Islet of Langerhans (tissue), 1 donor: ENCODE results near the gene JARID2.
"Not testable (repeated sequence)": the region's sequence is repeated elsewhere in the genome, so short reads cannot be mapped to it uniquely, and the experiment has no call there.

ENCODE experiments used
- FAIRE-seq: peaks from one replicate; lab custom pipeline; 2011; peaks lifted over from hg19 to GRCh38; lab: Jason Lieb, UNC

The JARID2 gene

DNA sequence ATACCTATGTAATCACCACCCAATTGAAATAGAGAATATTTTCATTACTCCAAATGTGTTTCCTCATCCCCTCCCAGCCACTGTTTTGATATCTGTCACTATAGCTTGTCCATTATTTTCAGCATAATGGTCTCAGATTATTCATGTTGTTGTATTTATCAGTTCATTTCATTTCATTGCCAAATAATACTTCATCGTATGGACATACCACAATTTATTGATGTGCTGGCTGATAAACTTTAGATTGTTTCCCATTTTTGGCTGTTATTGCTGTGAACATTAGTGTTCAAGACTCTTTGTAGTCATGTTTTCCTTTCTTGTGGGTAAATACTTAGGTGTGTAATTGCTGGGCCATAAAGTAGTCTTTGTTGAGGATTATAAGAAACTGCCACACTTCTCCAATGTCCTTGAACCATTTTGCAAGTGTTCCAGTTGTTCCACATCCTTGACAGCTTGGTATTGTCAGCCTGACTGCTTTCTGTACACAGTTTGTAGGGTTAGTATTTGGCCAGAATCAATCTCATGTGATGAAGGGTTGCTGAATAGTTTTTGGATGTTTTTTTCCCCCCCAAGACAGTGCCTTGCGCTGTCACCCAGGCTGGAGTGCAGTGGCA, 44.3 kb downstream of the JARID2 start:
- FAIRE-seq = no peak

GRCh38 chr6:15290962-15291704, 45.3 kb downstream of the JARID2 start:
- FAIRE-seq = no peak

GRCh38 chr6:15292721-15293302, 46.9 kb downstream of the JARID2 start:
- no peak for FAIRE-seq

GRCh38 chr6:15293674-15294073, 47.8 kb downstream of the JARID2 start:
- no peak for FAIRE-seq

DNA sequence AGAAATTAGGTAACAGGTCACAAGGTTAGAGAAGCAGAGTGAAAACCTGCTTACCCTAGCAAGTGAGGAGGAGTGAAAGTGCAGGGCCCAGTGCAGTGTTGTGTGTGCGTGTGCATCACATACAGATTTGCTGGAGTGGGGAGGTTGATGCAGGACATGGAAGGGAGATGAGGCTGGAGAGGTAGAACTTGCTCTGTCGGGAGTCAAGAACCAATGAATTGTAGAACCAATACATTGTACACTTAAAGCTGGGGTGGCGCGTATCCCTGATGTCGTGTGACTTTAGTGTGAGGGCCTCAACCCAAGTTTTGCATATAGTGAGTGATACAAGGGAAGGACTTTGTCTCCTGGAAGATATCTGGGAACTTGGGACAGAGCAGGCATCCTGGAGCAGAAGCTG, 48.6 kb downstream of the JARID2 start:
- FAIRE-seq = no peak

- no peak for FAIRE-seq
These were observed 50.4 kb downstream of the JARID2 start for GRCh38 chr6:15296249-15296648.

GRCh38 chr6:15296735-15297134, 50.9 kb downstream of the JARID2 start:
- FAIRE-seq = no peak

DNA sequence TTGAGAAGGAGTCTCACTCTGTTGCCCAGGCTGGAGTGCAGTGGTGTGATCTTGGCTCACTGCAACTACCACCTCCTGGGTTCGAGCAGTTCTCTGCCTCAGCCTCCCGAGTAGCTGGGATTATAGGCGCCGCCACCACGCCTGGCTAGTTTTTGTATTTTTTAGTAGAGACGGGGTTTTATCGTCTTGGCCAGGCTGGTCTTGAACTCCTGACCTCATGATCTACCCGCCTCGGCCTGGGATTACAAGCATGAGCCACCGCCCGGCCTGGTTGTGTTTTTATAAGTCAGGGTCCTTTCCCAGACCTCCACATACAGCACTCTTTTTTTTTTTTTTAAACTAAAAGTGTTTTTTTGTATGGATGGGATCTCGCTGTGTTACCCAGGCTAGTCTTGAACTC, 51.3 kb downstream of the JARID2 start:
- FAIRE-seq = not testable (repeated sequence)

DNA sequence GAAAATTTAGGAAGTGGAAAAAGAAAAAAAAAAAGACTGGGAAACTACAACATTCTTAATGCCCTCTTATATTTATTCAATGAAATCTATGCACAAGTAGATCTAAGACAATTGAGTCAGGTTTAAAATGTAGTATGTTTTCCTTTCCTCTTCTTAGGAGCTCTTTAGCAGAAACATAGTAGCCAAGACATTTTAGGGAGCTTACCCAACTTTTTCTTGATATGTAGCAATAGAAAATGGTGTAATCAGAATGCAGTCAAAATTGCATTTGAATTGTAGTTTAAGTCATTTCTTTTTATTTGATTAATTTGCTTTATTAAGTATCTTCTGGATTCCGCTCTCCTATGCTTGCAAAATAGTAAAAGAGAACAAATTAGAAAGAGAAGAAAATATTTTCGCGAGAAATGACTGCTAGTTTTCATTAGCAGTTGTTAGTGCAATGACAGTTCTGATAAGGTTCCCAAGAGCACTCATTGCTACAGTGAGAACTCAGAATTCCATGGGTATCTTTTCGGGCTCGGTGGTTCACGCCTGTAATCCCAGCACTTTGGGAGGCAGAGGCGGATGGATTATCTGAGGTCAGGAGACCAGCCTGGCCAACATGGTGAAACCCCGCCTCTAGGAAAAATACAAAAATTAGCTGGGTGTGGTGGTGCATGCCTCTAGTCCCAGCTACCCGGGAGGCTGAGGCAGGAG, 52.2 kb downstream of the JARID2 start:
- FAIRE-seq = no peak

- FAIRE-seq = no peak
These were observed 53.7 kb downstream of the JARID2 start for GRCh38 chr6:15299430-15300131.

DNA sequence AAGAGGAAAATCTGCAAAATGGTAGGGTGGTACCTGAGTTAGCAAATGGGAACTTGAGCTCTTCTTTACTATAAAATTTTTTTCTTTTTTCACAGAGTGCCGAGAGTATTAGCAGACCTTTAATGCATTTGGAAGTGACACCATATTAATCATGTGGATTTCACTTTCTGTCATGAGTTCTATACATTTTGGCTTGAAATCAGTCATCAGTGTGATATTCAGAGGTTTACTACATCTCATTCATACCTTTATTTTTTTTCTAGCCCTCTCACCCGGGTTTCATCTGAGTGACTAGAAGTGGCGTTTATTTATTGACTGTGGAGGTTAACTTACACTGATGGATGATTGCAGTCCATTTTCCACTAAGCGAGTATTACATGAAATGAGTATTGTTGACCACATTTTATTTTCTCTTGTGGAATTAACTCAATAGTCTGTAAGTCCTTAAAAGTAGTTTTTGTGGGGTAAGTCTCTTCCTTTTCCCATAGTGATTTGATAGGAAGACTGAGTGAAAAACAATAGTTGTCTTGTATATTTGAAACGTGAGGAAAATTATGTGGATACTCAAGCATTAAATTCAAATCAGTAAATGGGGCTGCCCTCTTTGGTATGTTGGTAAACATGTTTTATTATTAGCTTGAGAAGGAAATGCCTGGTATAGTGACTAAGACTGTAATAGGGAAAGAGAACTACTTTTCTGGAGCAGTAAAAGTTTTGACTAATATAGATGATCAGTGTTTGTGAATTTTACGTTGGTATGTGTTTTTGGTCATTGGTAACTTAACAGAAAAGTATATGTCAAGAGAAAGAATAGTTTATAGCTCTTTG, 55.5 kb downstream of the JARID2 start:
- no peak for FAIRE-seq

GRCh38 chr6:15303162-15303919, 57.5 kb downstream of the JARID2 start:
- FAIRE-seq = no peak

GRCh38 chr6:15303920-15304291, 58.0 kb downstream of the JARID2 start:
- no peak for FAIRE-seq

DNA sequence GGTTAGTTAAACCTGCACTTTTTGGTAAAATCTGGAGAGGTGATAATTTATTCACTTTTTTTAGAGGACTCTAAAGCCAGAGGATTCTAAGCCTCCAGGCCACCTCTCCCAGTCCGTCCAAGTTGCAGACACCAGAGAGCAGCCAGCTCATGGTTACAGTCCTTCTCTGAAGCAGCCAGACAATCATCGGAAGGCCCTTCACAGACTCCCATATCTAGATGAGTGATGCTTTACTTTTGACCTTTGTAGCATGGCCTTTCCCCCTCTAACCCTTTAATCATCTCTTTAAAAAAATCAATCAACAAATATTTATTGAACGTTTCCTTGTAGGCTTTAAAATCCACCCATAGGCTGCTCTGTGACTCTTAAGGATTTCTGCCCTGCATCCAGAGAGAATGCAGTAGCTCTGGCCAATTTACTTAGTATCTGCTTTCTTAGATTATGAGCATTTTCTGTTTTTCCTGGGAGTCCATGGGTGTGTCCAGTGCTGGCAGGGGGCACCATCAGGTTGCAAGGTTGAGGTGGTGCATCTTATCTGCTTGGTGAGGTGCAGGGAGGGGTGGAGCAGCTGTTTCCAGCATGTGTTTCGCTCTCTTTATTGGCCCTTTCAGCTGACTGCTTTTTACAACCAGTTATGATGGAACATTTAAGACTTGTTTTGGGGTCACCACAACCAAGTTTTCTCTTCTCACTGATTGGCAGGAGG, 58.6 kb downstream of the JARID2 start:
- no peak for FAIRE-seq

DNA sequence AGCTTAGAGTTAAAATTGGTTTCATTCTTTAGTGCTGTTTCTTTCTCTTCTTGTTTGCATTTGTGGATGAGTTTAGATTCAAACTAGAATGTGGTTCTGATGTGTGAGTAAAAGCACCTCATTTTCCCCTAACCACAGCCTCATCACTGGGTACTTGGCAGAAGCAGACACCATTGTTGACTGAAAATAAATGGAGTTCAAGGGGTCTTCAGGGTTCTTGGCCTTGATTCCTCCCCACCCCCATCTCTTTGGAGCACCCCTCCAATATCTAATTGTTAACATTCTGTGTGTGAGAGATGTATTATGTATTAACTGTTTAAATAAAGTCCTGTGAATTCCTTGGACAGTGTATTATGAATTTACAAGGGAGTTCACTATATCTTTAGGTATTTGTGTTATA, 59.6 kb downstream of the JARID2 start:
- FAIRE-seq = no peak

DNA sequence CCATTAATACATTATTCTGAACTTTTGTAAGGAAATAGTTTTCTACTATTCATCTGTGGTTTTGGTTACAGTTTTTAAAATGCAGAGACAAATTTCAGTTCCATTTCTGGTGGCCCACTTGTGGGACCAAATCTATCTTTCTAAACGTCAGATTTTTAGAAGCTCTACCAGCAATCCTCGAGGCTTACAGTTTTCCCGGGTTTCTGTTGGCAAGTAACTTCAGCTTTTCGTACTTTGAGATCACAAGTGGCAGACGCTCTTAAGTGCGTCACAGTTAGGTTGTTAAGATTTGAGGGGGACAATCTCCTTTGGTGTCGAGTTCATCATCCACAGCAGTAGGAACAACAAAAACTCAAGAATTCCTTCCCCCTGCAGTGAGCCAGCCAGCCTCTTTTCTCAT, 60.0 kb downstream of the JARID2 start:
- FAIRE-seq = no peak

DNA sequence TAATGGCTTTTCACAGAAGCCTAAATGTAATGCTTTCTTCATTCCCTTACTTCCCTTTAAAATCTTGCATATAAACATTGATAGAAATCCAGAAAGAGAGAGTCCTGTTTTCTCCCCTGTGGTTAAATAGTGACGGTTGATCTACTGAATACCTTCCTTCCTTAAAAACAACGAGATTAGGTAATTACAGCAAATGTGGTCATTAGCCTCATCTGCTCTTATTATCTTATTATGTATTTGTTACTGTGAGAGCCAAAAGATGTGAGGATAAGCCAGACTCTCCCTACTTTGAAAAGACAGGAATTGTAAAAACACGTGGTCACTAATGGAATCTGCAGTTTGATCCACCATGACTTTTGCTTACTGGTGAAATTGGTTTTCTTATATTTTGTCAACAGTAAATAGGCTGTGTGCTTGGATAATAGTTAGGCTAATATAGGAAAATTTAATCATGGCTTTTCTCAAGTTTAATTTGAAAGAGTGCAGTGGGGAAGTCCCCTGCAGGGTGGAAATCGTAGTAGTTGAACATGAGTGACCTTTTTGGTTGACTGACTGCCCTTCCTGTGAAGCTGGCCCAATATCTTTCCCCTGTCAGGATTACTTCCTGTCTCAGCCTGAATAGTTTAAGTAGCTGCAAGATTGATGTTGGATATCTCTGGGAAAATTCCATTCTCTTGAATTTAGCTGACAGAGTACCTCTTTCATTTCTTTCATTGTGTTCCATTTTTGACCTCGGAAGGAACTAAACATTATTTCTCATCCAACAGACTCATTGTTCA, 62.8 kb downstream of the JARID2 start:
- FAIRE-seq = no peak

GRCh38 chr6:15309611-15310283, 63.9 kb downstream of the JARID2 start:
- FAIRE-seq = no peak

- no peak for FAIRE-seq
These were observed 64.8 kb downstream of the JARID2 start for GRCh38 chr6:15310680-15311079.
